ENCODE measurements around the gene ORAI2. TPM values are rescaled to one million over a fixed set of nuclear protein-coding genes. Genes with fewer than 3 reads are reported as not detected.
"Not testable (repeated sequence)": the region's sequence is repeated elsewhere in the genome, so short reads cannot be mapped to it uniquely, and the experiment has no call there.

Gene ORAI2
- total and polyA plus RNA-seq, 2 donors (not counting 1 experiment from before 2014, with no cell fraction given), result 20.3 to 26.6 TPM

GRCh38 chr7:102453319-102453718 is 19.9 kb downstream of the ORAI2 start:
- Histone ChIP-seq H3K27me3 (ENCODE audit: control insufficient read depth, insufficient read depth, low read length) (no peaks in the 10 kb centered on the region), H3K4me3 (replicated peaks in 1 of 4; ENCODE audit: control extremely low read depth in 1 of 4, insufficient read depth in 1 of 4, low read depth in 3 of 4, low read length in 4 of 4) (no peak overlapping the region), H3K79me2 (ENCODE audit: control insufficient read depth, insufficient read depth, low read length) (no peaks in the 10 kb centered on the region), H3K36me3 (ENCODE audit: control insufficient read depth, insufficient read depth, low read length) (peaks cover 6% of the 10 kb centered on the region), H3K4me1 (ENCODE audit: control insufficient read depth, extremely low read depth, insufficient read depth, low read length) (no peaks in the 10 kb centered on the region), H3K9me3 (ENCODE audit: control insufficient read depth, insufficient read depth, low read depth, low read length) (no peaks in the 10 kb centered on the region), H3K9ac (ENCODE audit: insufficient read depth, low read length) (no peak overlapping the region), H4K20me1 (ENCODE audit: control insufficient read depth, extremely low read depth, insufficient read depth, low read length) (no peaks in the 10 kb centered on the region), H3K4me2 (ENCODE audit: extremely low read depth, insufficient read depth, low read length) (no peak overlapping the region), H3K27ac (ENCODE audit: insufficient read depth, low read length) (no peak overlapping the region), H2AFZ (ENCODE audit: low read length) (no peak overlapping the region)
- DNase-seq (ENCODE audit: low read depth in 2 of 2), result no peak
- TF ChIP-seq CTCF (conservative IDR thresholded peaks at IDR 0.05 in 1 of 2, IDR thresholded peaks at IDR 0.05 in 1 of 2; ENCODE audit: low read depth in 1 of 2, low read length in 2 of 2) (no peak), EZH2 (IDR thresholded peaks at IDR 0.05; ENCODE audit: low read length, missing control alignments) (no peak)

GRCh38 chr7:102454468-102454867 is 21.1 kb downstream of the ORAI2 start:
- no peak overlapping the region for H3K4me3 ChIP-seq (replicated peaks in 1 of 4; ENCODE audit: control extremely low read depth in 1 of 4, insufficient read depth in 1 of 4, low read depth in 3 of 4, low read length in 4 of 4)
- DNase-seq (ENCODE audit: low read depth in 2 of 2), result no peak
- TF ChIP-seq EZH2 (IDR thresholded peaks at IDR 0.05; ENCODE audit: low read length, missing control alignments), result no peak
- TF ChIP-seq CTCF (conservative IDR thresholded peaks at IDR 0.05 in 1 of 2, IDR thresholded peaks at IDR 0.05 in 1 of 2; ENCODE audit: low read depth in 1 of 2, low read length in 2 of 2), result no peak
- H3K36me3 ChIP-seq (ENCODE audit: control insufficient read depth, insufficient read depth, low read length), result peaks cover 6% of the 10 kb centered on the region
- H3K4me2 ChIP-seq (ENCODE audit: extremely low read depth, insufficient read depth, low read length), result no peak overlapping the region
- H3K27ac ChIP-seq (ENCODE audit: insufficient read depth, low read length), result no peak overlapping the region
- H3K4me1 ChIP-seq (ENCODE audit: control insufficient read depth, extremely low read depth, insufficient read depth, low read length), result no peaks in the 10 kb centered on the region
- H4K20me1 ChIP-seq (ENCODE audit: control insufficient read depth, extremely low read depth, insufficient read depth, low read length), result no peaks in the 10 kb centered on the region
- H3K9me3 ChIP-seq (ENCODE audit: control insufficient read depth, insufficient read depth, low read depth, low read length), result no peaks in the 10 kb centered on the region
- no peaks in the 10 kb centered on the region for H3K27me3 ChIP-seq (ENCODE audit: control insufficient read depth, insufficient read depth, low read length)
- H3K79me2 ChIP-seq (ENCODE audit: control insufficient read depth, insufficient read depth, low read length), result no peaks in the 10 kb centered on the region
- no peak overlapping the region for H3K9ac ChIP-seq (ENCODE audit: insufficient read depth, low read length)
- H2AFZ ChIP-seq (ENCODE audit: low read length), result no peak overlapping the region

- H3K4me3 ChIP-seq (replicated peaks in 1 of 4; ENCODE audit: control extremely low read depth in 1 of 4, insufficient read depth in 1 of 4, low read depth in 3 of 4, low read length in 4 of 4); H3K27me3 ChIP-seq (ENCODE audit: control insufficient read depth, insufficient read depth, low read length); H3K4me1 ChIP-seq (ENCODE audit: control insufficient read depth, extremely low read depth, insufficient read depth, low read length); H4K20me1 ChIP-seq (ENCODE audit: control insufficient read depth, extremely low read depth, insufficient read depth, low read length); H3K27ac ChIP-seq (ENCODE audit: insufficient read depth, low read length); H3K9ac ChIP-seq (ENCODE audit: insufficient read depth, low read length); DNase-seq (ENCODE audit: low read depth in 2 of 2); H3K79me2 ChIP-seq (ENCODE audit: control insufficient read depth, insufficient read depth, low read length); H3K4me2 ChIP-seq (ENCODE audit: extremely low read depth, insufficient read depth, low read length); H3K9me3 ChIP-seq (ENCODE audit: control insufficient read depth, insufficient read depth, low read depth, low read length); H2AFZ ChIP-seq (ENCODE audit: low read length); H3K36me3 ChIP-seq (ENCODE audit: control insufficient read depth, insufficient read depth, low read length): not testable (repeated sequence)
Observed at GRCh38 chr7:102454932-102455331, 21.6 kb downstream of the ORAI2 start.
